Breast epithelium (tissue), 3 donors: ENCODE measurements around the gene FRMPD1.

Experiments used
- POLR2A ChIP-seq: fragments of 450-650 bp; IDR thresholded peaks from one replicate; pipeline ENCODE4 v1.6.1; 2016; ENCODE audit warnings: antibody characterized with exemption, mild to moderate bottlenecking, moderate library complexity
- TF ChIP-seq, protein P1 (sequence below), 3 donors: fragments of 450-650 bp; IDR thresholded peaks; one replicate each; pipeline ENCODE4 v1.5.1; 2016 to 2017; ENCODE audit warnings: antibody characterized with exemption in 3 of 3, mild to moderate bottlenecking in 3 of 3, moderate library complexity in 3 of 3

DNA sequence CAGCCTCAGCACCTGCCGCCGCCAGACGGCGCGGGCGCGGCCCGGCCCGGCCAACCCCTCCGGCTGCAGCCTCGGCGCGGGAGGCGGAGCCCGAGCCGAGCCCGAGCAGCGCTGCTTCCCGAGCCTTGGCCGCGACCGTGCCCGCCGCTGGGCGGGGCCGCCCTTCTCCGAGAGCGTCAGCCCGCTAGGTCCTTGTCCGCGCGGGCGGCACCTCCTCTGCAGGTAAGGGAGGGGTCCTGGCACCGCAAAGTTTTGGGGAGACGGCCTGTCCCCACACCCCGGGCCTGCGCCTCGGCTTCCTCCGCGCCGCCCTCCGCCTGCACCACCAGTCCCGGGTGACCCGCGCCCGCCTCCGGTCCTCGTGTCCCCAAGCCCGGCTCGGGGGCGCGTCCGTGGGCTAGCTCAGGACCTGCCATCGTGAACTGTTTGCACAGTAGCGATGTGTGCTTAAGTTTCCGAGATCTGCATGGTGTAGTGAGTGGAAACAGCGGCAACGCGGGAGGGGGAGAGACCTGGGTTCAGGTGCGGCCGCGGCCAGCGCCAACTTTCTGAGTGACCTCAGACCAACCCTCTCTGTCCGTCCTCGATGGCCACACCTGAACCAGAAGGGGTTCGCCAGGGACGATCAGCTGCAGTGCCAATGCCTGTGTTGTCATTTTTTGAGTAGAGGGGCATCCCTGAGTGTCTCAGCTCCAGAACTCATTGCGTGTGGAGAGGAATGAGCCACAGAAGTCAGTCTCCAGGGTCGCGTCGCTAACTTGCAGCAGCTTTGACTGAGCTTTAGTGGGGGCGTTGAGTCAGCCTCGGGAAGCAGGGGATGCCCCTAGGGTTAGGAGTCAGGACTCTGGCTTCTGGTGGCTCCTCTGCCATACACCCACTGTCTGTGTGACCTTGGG, at the start of gene FRMPD1:
- no peak for TF ChIP-seq POLR2A
- TF ChIP-seq, protein P1, sequence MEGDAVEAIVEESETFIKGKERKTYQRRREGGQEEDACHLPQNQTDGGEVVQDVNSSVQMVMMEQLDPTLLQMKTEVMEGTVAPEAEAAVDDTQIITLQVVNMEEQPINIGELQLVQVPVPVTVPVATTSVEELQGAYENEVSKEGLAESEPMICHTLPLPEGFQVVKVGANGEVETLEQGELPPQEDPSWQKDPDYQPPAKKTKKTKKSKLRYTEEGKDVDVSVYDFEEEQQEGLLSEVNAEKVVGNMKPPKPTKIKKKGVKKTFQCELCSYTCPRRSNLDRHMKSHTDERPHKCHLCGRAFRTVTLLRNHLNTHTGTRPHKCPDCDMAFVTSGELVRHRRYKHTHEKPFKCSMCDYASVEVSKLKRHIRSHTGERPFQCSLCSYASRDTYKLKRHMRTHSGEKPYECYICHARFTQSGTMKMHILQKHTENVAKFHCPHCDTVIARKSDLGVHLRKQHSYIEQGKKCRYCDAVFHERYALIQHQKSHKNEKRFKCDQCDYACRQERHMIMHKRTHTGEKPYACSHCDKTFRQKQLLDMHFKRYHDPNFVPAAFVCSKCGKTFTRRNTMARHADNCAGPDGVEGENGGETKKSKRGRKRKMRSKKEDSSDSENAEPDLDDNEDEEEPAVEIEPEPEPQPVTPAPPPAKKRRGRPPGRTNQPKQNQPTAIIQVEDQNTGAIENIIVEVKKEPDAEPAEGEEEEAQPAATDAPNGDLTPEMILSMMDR (IDR thresholded peaks at IDR 0.05): no peak
